Lung (tissue), 12 donors: Measurements from ENCODE around the gene EXOC3L2. TPM values are rescaled to one million over a fixed set of nuclear protein-coding genes. Genes with fewer than 3 reads are reported as not detected.
"Not testable (repeated sequence)": the region's sequence is repeated elsewhere in the genome, so short reads cannot be mapped to it uniquely, and the experiment has no call there.

Source experiments
- ATAC-seq: fragments of 200-7000 bp; cut with Tn5 transposase; one replicate; pipeline ENCODE4 v1.9.1; 2020; ENCODE audit warnings: moderate number of reproducible peaks; ENCODE audit not compliant: insufficient read depth, low FRiP score
- DNase-seq, 3 donors: peaks; one replicate each; pipeline ENCODE4 v3.0.0-alpha.2; 2013 to 2017
- H3K27ac ChIP-seq, 2 donors: one replicate each; pipeline ENCODE4 v1.5.1; 2013; ENCODE audit warnings: mild to moderate bottlenecking in 2 of 2, moderate library complexity in 2 of 2, control low read depth in 1 of 2, inconsistent platforms in 1 of 2, low read depth in 1 of 2, low read length in 1 of 2
- H3K27me3 ChIP-seq, 3 donors: one replicate each; pipeline ENCODE4 v1.5.1; 2013; ENCODE audit warnings: low read length in 2 of 3; ENCODE audit not compliant: control insufficient read depth in 3 of 3, insufficient read depth in 3 of 3
- H3K36me3 ChIP-seq, 4 donors: one replicate each; pipeline ENCODE4 v1.5.1; 2013; ENCODE audit warnings: low read length in 4 of 4, mild to moderate bottlenecking in 1 of 4, moderate library complexity in 1 of 4; ENCODE audit not compliant: control insufficient read depth in 4 of 4, insufficient read depth in 4 of 4
- H3K4me1 ChIP-seq, 5 donors: one replicate each; pipeline ENCODE4 v1.5.1; 2013; ENCODE audit warnings: low read length in 5 of 5, mild to moderate bottlenecking in 2 of 5, moderate library complexity in 1 of 5; ENCODE audit not compliant: control insufficient read depth in 5 of 5, insufficient read depth in 5 of 5
- H3K4me3 ChIP-seq: one replicate; pipeline ENCODE4 v1.5.1; 2013; ENCODE audit warnings: mild to moderate bottlenecking, control low read depth, moderate library complexity
- H3K9ac ChIP-seq, 2 donors: one replicate each; pipeline ENCODE4 v1.5.1; 2013; ENCODE audit warnings: low read length in 2 of 2, control low read depth in 1 of 2; ENCODE audit not compliant: insufficient read depth in 1 of 2
- H3K9me3 ChIP-seq, 4 donors: one replicate each; pipeline ENCODE4 v1.5.1; 2013; ENCODE audit warnings: low read length in 3 of 4, mild to moderate bottlenecking in 1 of 4, moderate library complexity in 1 of 4; ENCODE audit not compliant: control insufficient read depth in 4 of 4, insufficient read depth in 3 of 4
- CTCF ChIP-seq: IDR thresholded peaks from 2 replicates; pipeline ENCODE4 v1.5.1; 2012; ENCODE audit warnings: mild to moderate bottlenecking; ENCODE audit errors: control extremely low read depth, extremely low read depth
- WGBS, 2 donors: extraction: QIAGEN DNeasy Blood & Tissue Kit; methylation state at CpG; one replicate each; pipeline ENCODE4 v1.1.7; 2013; 5-methylcytosine and 5-hydroxymethylcytosine counted together
- polyA plus RNA-seq, 2 donors: library from polyadenylated mRNA; stranded (reverse); fragments of 200-250 nt; gene quantifications; one replicate each; pipeline ENCODE4 v1.2.1, GENCODE V29; 2013
- total RNA-seq, 2 donors: library from RNA; depleted of rRNA in 1 of 2; stranded (reverse); fragments of >200 nt in 1 of 2; gene quantifications; one replicate each; pipeline ENCODE4 v1.2.1, GENCODE V29; 2014 to 2021
- donor health status: control.
- donor health status: control.
- donor health status: Bipolar disorder and iron deficiency.
- donor health status: healthy.
- donor health status: DM: yes; HTN: yes; CAD: no.

Gene EXOC3L2
- total and polyA plus RNA-seq, 4 donors: 1.7 to 2.8 (median 2.4) TPM

GRCh38 chr19:45275370-45275971 is 30.3 kb upstream of the EXOC3L2 start:
- Histone ChIP-seq H3K4me3 (no peak overlapping the region), H3K9me3 (no peaks in the 10 kb centered on the region), H3K4me1 (peaks cover 0 to 30% (median 12%) of the 10 kb centered on the region in 5 donors), H3K27me3 (no peaks in the 10 kb centered on the region), H3K9ac (no peak overlapping the region), H3K27ac (no peak overlapping the region), H3K36me3 (peaks cover 3 to 33% (median 23%) of the 10 kb centered on the region in 4 donors)
- no peak for TF ChIP-seq CTCF
- ATAC-seq (no peak), DNase-seq (peak; percentile 72 to 78 (median 72))
- WGBS, 2 donors: 81 to 84% methylated on average over 12 of the region's 12 CpGs

GRCh38 chr19:45273521-45273855 is 28.3 kb upstream of the EXOC3L2 start:
- Histone ChIP-seq H3K9ac (no peak overlapping the region), H3K27ac (no peak overlapping the region), H3K4me3 (no peak overlapping the region), H3K36me3 (peaks cover 7 to 29% (median 21%) of the 10 kb centered on the region in 4 donors), H3K4me1 (peaks cover 0 to 30% (median 12%) of the 10 kb centered on the region in 5 donors), H3K9me3 (no peaks in the 10 kb centered on the region), H3K27me3 (no peaks in the 10 kb centered on the region)
- no peak for ATAC-seq
- no peak for DNase-seq
- TF ChIP-seq CTCF: no peak
- WGBS, 2 donors: 79 to 90% methylated on average over 14 of the region's 14 CpGs

DNA sequence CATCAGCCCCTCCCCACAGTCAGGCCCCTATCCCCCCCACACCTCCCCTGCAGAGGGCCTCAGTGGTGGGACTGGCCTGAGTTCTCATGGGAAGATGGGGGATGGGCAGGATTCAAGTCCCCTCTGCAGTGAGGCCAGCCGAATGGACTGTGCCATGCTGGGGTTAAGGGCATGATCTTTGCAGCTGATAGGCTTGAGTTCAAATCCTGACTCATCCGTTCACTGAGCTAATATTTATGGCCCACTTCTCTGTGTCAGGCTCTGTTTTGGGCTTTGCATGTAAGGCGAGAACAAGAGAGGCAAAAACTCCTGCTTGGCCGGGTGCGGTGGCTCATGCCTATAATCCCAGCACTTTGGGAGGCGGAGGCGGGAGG is 26.5 kb upstream of the EXOC3L2 start:
- ATAC-seq (no peak), DNase-seq (no peak)
- H3K9me3 ChIP-seq: no peaks in the 10 kb centered on the region
- 82 to 83% methylated on average over 7 of the region's 7 CpGs for WGBS, 2 donors
- no peaks in the 10 kb centered on the region for H3K27me3 ChIP-seq
- peaks cover 0 to 30% (median 12%) of the 10 kb centered on the region in 5 donors for H3K4me1 ChIP-seq
- H3K4me3 ChIP-seq: no peak overlapping the region
- no peak overlapping the region for H3K9ac ChIP-seq
- TF ChIP-seq CTCF: no peak
- peaks cover 6 to 26% (median 18%) of the 10 kb centered on the region in 4 donors for H3K36me3 ChIP-seq
- H3K27ac ChIP-seq: no peak overlapping the region

DNA sequence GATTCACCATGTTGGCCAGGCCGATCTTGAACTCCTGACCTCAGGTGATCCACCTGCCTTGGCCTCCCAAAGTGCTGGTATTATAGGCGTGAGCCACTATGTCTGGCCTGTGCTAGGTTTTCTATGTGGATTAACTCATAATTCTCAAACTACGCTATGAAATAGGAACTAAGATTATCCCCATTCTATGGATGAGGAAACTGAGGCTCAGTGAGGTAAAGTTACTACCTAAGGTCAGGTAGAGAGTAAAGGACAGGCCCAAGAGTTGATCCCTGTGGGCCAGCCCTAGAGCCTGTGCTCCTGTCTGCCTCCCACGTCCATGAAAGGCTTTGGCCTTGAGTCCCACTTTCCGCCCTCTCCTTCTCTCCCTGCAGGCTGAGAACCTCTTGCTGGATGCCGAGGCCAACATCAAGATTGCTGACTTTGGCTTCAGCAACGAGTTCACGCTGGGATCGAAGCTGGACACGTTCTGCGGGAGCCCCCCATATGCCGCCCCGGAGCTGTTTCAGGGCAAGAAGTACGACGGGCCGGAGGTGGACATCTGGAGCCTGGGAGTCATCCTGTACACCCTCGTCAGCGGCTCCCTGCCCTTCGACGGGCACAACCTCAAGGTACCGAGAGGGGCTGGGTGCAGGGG is 26.0 kb upstream of the EXOC3L2 start:
- DNase-seq (no peak), ATAC-seq (no peak)
- WGBS, 2 donors: 93 to 94% methylated on average over 21 of the region's 21 CpGs
- H3K27me3 ChIP-seq: no peaks in the 10 kb centered on the region
- H3K36me3 ChIP-seq: peaks cover 6 to 27% (median 19%) of the 10 kb centered on the region in 4 donors
- no peak overlapping the region for H3K4me3 ChIP-seq
- H3K9me3 ChIP-seq: no peaks in the 10 kb centered on the region
- no peak overlapping the region for H3K9ac ChIP-seq
- H3K27ac ChIP-seq: no peak overlapping the region
- TF ChIP-seq CTCF: no peak
- H3K4me1 ChIP-seq: peaks cover 0 to 30% (median 11%) of the 10 kb centered on the region in 5 donors

DNA sequence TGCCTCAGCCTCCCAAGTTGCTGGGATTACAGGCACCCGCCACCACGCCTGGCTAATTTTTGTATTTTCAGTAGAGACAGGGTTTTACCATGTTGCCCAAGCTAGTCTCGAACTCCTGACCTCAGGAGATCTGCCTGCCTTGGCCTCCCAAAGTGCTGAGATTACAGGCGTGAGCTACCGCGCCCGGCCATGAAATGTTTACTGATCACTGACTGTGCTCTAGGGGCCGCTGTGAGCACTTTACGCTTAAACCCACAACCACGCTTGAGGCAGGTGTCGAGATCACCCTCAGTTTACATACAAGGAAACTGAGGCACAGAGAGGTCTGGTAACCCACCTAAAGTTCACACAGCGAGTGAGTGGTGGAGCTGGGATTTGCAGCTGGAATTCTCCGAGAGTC is 24.7 kb upstream of the EXOC3L2 start:
- not testable (repeated sequence) for H3K9ac ChIP-seq, ATAC-seq, H3K4me3 ChIP-seq, H3K27me3 ChIP-seq, H3K27ac ChIP-seq, H3K9me3 ChIP-seq, DNase-seq
- 93 to 96% methylated on average over 13 of the region's 13 CpGs for WGBS, 2 donors
- Histone ChIP-seq H3K36me3 (peaks cover 6 to 28% (median 17%) of the 10 kb centered on the region in 4 donors), H3K4me1 (peaks cover 0 to 19% (median 8%) of the 10 kb centered on the region in 5 donors)
